ENCODE data around the gene IQCF5.

The IQCF5 gene

DNA sequence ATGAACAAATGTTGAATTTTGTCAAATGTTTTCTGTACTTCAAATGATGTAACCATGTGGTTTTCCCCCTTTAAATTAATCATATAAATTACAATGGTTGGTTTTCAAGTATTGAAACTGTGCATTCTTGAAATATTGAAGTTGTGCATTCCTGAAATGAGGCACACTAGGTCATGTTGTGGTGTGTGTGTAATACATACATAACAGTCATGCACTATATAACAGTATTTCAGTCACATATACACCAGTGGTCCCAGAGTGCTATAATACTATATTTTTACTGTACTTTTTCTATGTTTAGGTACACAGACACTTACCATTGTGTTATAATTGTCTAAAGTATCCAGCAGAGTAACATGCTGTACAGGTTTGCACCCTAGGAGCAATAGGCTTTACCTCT lies 11.0 kb upstream of the IQCF5 start:
- no peak for TF ChIP-seq CTCF (IDR thresholded peaks at IDR 0.05; ENCODE audit: insufficient read depth, low read depth, low read length, missing control alignments)
- H3K4me3 ChIP-seq (ENCODE audit: low read depth, low read length), result no peak overlapping the region
- DNase-seq (ENCODE audit: low read depth), result no peak

- H3K4me3 ChIP-seq (ENCODE audit: low read depth, low read length), result no peak overlapping the region
- no peak for DNase-seq (ENCODE audit: low read depth)
- no peak for TF ChIP-seq CTCF (IDR thresholded peaks at IDR 0.05; ENCODE audit: insufficient read depth, low read depth, low read length, missing control alignments)
These were observed 4.5 kb upstream of the IQCF5 start for GRCh38 chr3:51879937-51880336.

DNA sequence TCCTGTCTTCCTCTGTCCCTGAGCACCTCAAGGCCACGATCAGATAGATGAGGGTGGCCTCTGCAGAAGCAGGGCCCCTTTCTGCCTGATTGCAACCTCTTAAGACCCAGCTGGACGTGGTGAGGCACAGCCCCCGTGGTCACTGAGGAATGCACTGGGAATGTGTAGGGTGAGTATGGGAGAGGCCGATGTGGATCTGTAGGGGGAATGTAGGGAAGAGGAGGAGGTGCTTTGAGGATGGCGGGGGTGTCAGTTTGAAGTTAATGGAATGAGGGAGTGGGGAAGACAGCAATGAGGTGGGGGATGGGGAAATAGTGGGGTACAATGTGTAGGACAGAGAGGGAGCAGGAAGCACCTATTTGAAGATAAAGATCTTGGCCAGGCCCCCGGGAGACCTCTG lies 785 bp upstream of the IQCF5 start:
- DNase-seq (ENCODE audit: low read depth), result no peak
- TF ChIP-seq CTCF (IDR thresholded peaks at IDR 0.05; ENCODE audit: insufficient read depth, low read depth, low read length, missing control alignments), result no peak
- H3K4me3 ChIP-seq (ENCODE audit: low read depth, low read length), result no peak overlapping the region

DNA sequence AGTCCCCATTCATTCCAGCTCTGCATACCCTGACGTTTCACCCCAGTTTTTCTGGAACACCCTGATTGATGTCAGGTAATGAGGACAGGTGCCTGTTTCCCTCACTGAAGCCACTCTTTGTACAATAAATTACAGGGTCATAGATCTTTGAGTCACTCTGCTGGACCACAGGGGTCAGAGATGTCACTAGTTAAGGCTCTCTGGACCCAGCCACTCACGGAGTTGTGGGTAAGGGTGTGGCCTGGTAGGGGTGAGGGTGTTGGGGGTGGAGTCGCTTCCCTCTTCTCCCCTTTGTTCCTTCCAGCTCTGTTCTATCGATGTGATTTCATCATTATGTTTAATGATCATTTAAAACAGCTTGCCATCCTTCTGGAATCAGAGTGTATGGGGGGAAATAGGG lies 512 bp downstream of the IQCF5 start:
- no peak for TF ChIP-seq CTCF (IDR thresholded peaks at IDR 0.05; ENCODE audit: insufficient read depth, low read depth, low read length, missing control alignments)
- H3K4me3 ChIP-seq (ENCODE audit: low read depth, low read length), result no peak overlapping the region
- no peak for DNase-seq (ENCODE audit: low read depth)

- H3K4me3 ChIP-seq (ENCODE audit: low read depth, low read length), result no peak overlapping the region
- TF ChIP-seq CTCF (IDR thresholded peaks at IDR 0.05; ENCODE audit: insufficient read depth, low read depth, low read length, missing control alignments), result no peak
- no peak for DNase-seq (ENCODE audit: low read depth)
These were observed 990 bp downstream of the IQCF5 start for GRCh38 chr3:51874411-51874810.

DNA sequence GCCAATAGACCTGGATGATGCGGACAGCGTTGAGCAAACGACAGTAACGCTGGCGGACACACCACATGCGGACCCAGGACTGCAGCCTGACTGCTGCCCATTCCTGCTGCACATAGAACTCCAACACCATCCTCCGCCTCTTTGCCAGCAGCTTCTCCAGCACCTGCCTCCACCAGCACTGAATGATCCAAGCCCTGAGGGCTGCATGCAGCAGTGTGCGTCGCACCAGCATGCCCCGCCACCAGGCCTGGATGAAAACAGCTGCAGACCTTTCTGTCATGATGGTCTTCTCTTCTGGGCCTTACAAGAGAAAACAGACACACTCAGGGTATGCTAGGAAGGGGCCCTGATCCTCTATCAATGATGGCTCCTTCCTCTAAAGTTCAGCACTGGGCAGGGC lies 1.5 kb downstream of the IQCF5 start:
- TF ChIP-seq CTCF (IDR thresholded peaks at IDR 0.05; ENCODE audit: insufficient read depth, low read depth, low read length, missing control alignments), result no peak
- DNase-seq (ENCODE audit: low read depth), result no peak
- H3K4me3 ChIP-seq (ENCODE audit: low read depth, low read length), result no peak overlapping the region

DNA sequence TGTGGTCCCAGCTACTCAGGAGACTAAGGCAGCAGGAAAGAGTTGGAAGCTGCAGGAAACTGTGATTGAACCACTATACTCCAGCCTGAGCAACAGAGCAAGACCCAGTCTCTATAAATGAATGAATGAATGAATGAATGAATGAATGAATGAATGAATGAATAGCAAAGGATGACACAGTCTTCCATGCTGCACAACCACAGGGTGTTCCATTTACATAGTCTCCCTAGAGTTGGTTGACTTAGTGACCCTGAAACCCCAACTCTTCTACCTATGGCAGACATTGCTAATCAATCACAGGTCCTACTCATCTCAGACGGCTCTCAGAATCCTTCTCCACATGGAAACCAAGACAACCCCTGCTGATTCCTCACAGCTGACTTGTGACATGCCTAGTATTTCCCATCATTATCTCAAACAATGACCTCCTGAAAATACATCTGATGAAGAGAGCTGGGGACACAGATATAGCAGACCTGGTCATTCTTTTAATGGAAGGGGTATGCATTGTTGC lies 2.1 kb downstream of the IQCF5 start:
- no peak overlapping the region for H3K4me3 ChIP-seq (ENCODE audit: low read depth, low read length)
- TF ChIP-seq CTCF (IDR thresholded peaks at IDR 0.05; ENCODE audit: insufficient read depth, low read depth, low read length, missing control alignments), result no peak
- no peak for DNase-seq (ENCODE audit: low read depth)

Measured in GM12865 (cell line).